Spinal cord (tissue), 10 donors: ENCODE measurements around the gene PERM1. TPM values are rescaled to one million over a fixed set of nuclear protein-coding genes. Genes with fewer than 3 reads are reported as not detected.

Experiments used
- DNase-seq, 6 donors: peaks; one replicate each; pipeline versions ENCODE4 v3.0.0 to v3.0.0-alpha.2; 2013 to 2015; ENCODE audit warnings: low spot score in 6 of 6, low read depth in 4 of 6
- H3K27ac ChIP-seq: one replicate; pipeline ENCODE4 v1.5.1; 2013; ENCODE audit warnings: low read depth, low read length, control low read depth
- H3K27me3 ChIP-seq: one replicate; pipeline ENCODE4 v1.6.1; 2013; ENCODE audit warnings: low read length; ENCODE audit not compliant: control insufficient read depth, insufficient read depth
- H3K36me3 ChIP-seq: one replicate; pipeline ENCODE4 v1.6.1; 2013; ENCODE audit warnings: low read length; ENCODE audit not compliant: control insufficient read depth, insufficient read depth
- H3K4me1 ChIP-seq: one replicate; pipeline ENCODE4 v1.6.1; 2013; ENCODE audit warnings: low read length; ENCODE audit not compliant: control insufficient read depth, insufficient read depth
- H3K4me3 ChIP-seq: one replicate; pipeline ENCODE4 v1.5.1; 2013; ENCODE audit warnings: low read depth, low read length, control low read depth
- H3K9me3 ChIP-seq: one replicate; pipeline ENCODE4 v1.6.1; 2013; ENCODE audit warnings: low read length; ENCODE audit not compliant: control insufficient read depth, insufficient read depth
- WGBS: methylation state at CpG from one replicate; pipeline ENCODE4 v1.1.5; 2013; ENCODE audit warnings: missing lambda C conversion rate; ENCODE audit not compliant: insufficient coverage; 5-methylcytosine and 5-hydroxymethylcytosine counted together
- polyA plus RNA-seq, 2 donors: library from polyadenylated mRNA; unstranded; fragments of 120-200 nt; gene quantifications; one replicate each; pipeline ENCODE4 v1.2.1, GENCODE V29; 2013; ENCODE audit not compliant: insufficient read length in 2 of 2
- total RNA-seq, 2 donors: library from RNA; depleted of rRNA in 1 of 2; stranded (reverse); fragments of 120-200 nt in 1 of 2; fragments of >200 nt in 1 of 2; gene quantifications; one replicate each; pipeline versions ENCODE4 v1.2.3 to v1.2.4, GENCODE V29; 2013 to 2014
- donor health status: healthy.

The PERM1 gene
- total and polyA plus RNA-seq, 4 donors, result 0.39 TPM; not detected in 3

DNA sequence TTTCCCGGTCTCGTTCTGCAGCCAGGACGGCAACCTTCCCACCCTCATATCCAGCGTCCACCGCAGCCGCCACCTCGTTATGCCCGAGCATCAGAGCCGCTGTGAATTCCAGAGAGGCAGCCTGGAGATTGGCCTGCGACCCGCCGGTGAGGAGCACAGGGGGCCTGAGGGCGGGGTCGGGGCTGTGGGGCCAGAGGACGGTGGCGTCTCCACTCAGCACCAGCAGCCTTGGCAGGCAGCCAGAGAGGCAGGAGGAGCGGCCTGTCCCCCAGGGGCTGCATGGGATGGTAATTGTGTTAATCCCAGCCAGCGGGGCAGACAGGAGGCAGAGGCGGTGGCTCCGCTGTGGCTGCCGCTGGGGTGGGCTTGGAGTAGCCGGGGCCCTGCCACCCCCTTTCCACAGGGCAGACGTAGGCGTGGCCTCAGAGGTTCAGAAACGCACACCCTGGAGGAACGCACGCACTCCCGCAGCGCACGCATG, 46.1 kb downstream of the PERM1 start:
- H3K9me3 ChIP-seq, result no peaks in the 10 kb centered on the region
- H3K4me1 ChIP-seq, result peaks cover 56% of the 10 kb centered on the region
- peaks cover 44% of the 10 kb centered on the region for H3K36me3 ChIP-seq
- peaks cover 67% of the 10 kb centered on the region for H3K27me3 ChIP-seq
- H3K4me3 ChIP-seq, result no peak overlapping the region
- peak in 2 of 6 donors; percentile 70 to 73 for DNase-seq
- WGBS, result 7% methylated on average over 30 of the region's 30 CpGs
- no peak overlapping the region for H3K27ac ChIP-seq

DNA sequence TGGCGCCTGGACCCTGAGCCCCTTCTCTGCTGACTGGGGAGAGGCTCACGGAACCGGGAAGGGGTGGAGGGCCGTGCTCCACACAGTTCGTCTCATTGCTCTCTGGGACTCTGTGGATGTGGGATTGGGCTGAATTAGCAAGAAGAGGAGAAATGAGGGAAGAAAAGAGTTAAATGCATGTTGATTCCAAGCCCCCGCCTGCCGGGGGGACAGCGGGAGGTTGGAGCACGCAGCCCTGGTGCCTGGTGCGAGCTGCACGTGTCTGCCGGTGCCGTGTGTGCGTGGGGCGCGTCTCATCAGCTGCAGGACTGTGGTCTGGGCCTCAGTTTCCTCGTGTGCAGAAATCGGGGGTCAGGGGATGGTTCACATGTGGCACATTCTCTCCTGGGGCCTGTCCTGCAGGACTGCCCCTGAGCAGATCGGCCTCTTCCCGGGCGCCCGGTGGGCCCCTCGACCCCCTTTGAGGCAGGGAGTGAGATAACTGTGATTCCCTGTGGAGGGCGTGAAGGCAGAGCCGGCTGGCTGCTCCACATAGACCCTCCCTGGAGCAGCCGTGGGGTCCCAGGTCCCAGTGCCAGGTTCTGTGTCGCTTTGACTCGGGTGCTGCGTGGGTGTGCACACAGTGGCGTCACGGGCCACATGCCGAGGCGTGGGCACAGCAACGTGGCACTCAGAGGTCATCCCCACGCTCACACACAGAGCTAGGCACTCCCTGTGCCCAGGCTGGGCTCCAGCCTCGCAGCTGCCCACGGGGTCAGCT, 46.7 kb downstream of the PERM1 start:
- Histone ChIP-seq H3K27ac (no peak overlapping the region), H3K4me1 (peaks cover 50% of the 10 kb centered on the region), H3K36me3 (peaks cover 50% of the 10 kb centered on the region), H3K27me3 (peaks cover 61% of the 10 kb centered on the region), H3K4me3 (no peak overlapping the region), H3K9me3 (no peaks in the 10 kb centered on the region)
- no peak for DNase-seq
- WGBS, result 11% methylated on average over 37 of the region's 37 CpGs

- DNase-seq, result no peak
- H3K27me3 ChIP-seq, result peaks cover 62% of the 10 kb centered on the region
Measured at GRCh38 chr1:933603-933940, 48.3 kb downstream of the PERM1 start.

DNA sequence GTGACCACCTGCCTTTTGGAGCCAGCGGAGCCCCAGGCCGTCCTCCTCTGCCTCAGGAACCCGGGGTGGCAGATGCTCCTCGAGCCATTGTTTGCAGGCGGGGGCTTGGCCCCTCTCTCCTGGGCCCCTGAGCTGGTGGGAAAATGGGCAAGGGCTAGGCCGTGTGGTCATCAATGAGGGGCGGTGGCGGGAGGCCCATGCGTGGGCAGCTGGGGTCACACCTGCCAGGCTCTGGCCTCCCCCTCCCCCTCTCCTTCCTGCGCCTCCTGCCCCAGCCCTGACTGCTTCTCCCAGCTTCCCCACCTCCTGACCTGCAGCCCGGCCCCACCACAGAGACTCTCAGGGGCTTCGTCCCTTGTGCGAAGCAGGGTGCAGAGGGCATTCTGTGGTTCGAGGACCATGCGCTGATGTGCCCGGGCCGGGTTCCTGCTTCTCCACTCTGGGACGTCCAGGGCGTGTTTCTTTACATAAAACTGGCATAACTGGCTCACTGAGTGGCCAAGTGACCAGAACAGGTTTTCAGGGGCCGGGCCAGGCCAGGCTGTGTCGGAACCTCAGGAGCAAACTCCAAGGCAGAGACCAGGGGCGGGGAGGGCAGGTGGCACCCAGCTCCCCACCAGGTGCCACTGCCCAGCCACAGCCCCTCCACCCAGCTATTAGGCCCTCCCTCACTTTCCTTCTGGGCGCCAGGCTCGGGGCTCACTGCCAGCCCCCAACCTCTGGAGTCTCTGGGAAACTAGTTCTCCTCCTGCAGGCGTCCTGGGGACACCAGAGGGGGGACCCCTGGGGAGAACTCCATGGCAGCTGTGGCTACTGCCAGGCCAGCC, 48.9 kb downstream of the PERM1 start:
- Histone ChIP-seq H3K36me3 (peaks cover 59% of the 10 kb centered on the region), H3K9me3 (no peaks in the 10 kb centered on the region), H3K4me3 (no peak overlapping the region), H3K27ac (no peak overlapping the region), H3K4me1 (peaks cover 40% of the 10 kb centered on the region), H3K27me3 (peaks cover 64% of the 10 kb centered on the region)
- DNase-seq, result no peak
- 63% methylated on average over 22 of the region's 25 CpGs for WGBS

More at GRCh38 chr1:933603-933940, 48.3 kb downstream of the PERM1 start:
- peaks cover 38% of the 10 kb centered on the region for H3K4me1 ChIP-seq
- no peaks in the 10 kb centered on the region for H3K9me3 ChIP-seq
- H3K36me3 ChIP-seq, result peaks cover 57% of the 10 kb centered on the region
- 21% methylated on average over 5 of the region's 10 CpGs for WGBS
- no peak overlapping the region for H3K4me3 ChIP-seq
- H3K27ac ChIP-seq, result no peak overlapping the region

DNA sequence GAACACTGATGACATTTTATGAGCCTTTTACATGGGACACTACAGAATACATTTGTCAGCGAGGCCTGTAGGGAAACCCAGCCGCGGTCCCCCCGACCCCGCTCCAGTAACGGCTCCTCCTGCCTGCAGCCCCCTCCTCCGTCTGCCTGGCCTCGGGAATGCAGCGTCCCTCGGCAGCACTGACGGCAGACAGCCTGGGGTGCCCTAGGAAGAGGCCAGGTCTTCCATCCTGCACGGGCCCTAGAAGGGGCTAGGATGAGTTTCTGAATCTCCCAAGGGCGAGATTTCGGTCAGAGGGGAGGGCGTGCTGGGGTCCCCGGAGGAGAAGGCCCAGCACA, 49.8 kb downstream of the PERM1 start:
- 35% methylated on average over 16 of the region's 16 CpGs for WGBS
- Histone ChIP-seq H3K4me1 (peaks cover 48% of the 10 kb centered on the region), H3K27me3 (peaks cover 72% of the 10 kb centered on the region), H3K9me3 (no peaks in the 10 kb centered on the region), H3K4me3 (no peak overlapping the region), H3K36me3 (peaks cover 66% of the 10 kb centered on the region), H3K27ac (no peak overlapping the region)
- DNase-seq, result no peak

- no peak for DNase-seq
- H3K9me3 ChIP-seq, result no peaks in the 10 kb centered on the region
- WGBS, result 64% methylated on average over 15 of the region's 15 CpGs
- H3K27me3 ChIP-seq, result peaks cover 72% of the 10 kb centered on the region
- peaks cover 52% of the 10 kb centered on the region for H3K4me1 ChIP-seq
- peaks cover 69% of the 10 kb centered on the region for H3K36me3 ChIP-seq
- no peak overlapping the region for H3K27ac ChIP-seq
- no peak overlapping the region for H3K4me3 ChIP-seq
Measured at GRCh38 chr1:931380-932172, 50.3 kb downstream of the PERM1 start.

GRCh38 chr1:930633-931138, 51.2 kb downstream of the PERM1 start:
- 55% methylated on average over 16 of the region's 18 CpGs for WGBS
- H3K4me3 ChIP-seq, result no peak overlapping the region
- DNase-seq, result no peak
- no peak overlapping the region for H3K27ac ChIP-seq
- peaks cover 64% of the 10 kb centered on the region for H3K36me3 ChIP-seq
- peaks cover 52% of the 10 kb centered on the region for H3K4me1 ChIP-seq
- peaks cover 72% of the 10 kb centered on the region for H3K27me3 ChIP-seq
- no peaks in the 10 kb centered on the region for H3K9me3 ChIP-seq

- 82% methylated on average over 40 of the region's 40 CpGs for WGBS
- H3K36me3 ChIP-seq, result peaks cover 59% of the 10 kb centered on the region
- no peaks in the 10 kb centered on the region for H3K9me3 ChIP-seq
- H3K4me1 ChIP-seq, result peaks cover 49% of the 10 kb centered on the region
- H3K27ac ChIP-seq, result no peak overlapping the region
- H3K27me3 ChIP-seq, result peaks cover 71% of the 10 kb centered on the region
- DNase-seq, result no peak
- H3K4me3 ChIP-seq, result no peak overlapping the region
Measured at GRCh38 chr1:929712-930632, 51.9 kb downstream of the PERM1 start.
